Measurements from ENCODE around the gene PTPRD.

- TF ChIP-seq REST (IDR thresholded peaks at IDR 0.05; ENCODE audit: insufficient read depth in 1 of 2, low read depth in 2 of 2, low read length in 2 of 2) (no peak), POLR2AphosphoS5 (IDR thresholded peaks at IDR 0.05; ENCODE audit: low read depth, low read length) (no peak), SIN3A (IDR thresholded peaks at IDR 0.05; ENCODE audit: borderline replicate concordance, insufficient read depth, low read length) (no peak), TAF1 (IDR thresholded peaks at IDR 0.05; ENCODE audit: borderline replicate concordance, insufficient read depth, low read length) (no peak)
Measured at GRCh38 chr9:10649076-10649475, 36.3 kb upstream of the PTPRD start.

All from PFSK-1 (cell line).